ENCODE data around the gene MSLN.

MSLN gene

DNA sequence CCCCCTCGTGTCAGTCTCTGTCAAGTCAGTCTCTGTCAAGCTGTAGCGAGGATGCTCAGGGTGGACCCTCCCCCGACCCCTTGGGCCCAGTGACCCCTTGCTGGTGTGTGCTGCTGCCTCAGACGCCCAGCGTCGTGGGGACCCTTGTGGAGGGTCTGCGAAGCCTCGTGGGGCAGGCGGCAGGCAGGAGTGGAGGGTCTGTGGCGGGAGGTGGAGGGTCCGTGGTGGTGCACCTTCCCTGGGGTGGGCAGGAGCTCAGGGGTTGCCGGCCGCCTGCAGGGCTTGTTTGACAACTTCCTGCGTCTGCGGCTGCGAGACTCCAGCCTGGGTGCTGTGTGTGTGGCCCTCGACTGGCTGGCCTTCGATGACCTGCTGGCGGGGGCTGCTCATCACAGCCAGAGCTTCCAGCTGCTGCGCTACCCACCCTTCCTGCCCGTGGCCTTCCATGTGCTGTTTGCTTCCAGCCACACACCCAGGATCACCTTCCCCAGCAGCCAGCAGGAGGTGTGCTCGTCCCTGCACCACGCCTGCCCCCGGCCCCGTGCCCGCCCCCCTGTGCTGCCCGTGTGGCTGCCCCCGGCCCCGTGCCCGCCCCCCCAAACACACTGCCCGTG is 34.4 kb downstream of the MSLN start:
- no peak for DNase-seq

- no peak for DNase-seq
Observed at GRCh38 chr16:795580-796229, 35.2 kb downstream of the MSLN start.

- DNase-seq: no peak
Observed at GRCh38 chr16:796296-797119, 36.0 kb downstream of the MSLN start.

DNA sequence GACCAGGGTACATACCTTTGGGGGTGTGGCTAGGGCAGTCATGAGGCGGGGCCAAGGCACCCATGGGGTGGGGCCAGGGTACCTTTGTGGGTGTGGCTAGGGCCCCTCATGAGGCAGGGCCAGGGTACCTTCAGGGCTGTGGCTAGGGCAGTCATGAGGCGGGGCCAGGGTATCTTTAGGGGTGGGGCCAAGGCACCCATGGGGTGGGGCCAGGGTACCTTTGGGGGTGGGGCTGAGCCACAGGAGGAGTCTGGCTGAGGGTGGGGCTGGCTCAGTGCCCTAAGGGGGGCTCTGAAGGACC is 36.5 kb downstream of the MSLN start:
- no peak for DNase-seq

DNA sequence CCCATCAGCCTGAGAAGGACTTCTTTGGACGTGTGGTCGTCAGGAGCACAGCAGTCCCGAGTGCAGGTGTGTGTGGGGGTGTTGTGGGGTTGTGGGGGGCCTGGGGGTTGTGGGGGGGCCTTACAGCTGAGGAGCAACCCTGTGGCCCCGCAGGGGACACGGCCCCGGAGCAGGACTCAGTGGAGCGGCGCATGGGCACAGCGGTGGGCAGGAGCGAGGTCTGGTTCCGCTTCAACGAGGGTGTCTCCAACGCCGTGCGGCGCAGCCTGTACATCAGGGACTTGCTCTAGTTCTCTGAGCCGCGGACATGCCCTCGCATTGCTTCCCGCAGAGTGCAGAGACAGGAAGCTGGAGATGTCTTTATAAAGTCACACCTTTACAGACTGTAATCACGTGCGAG is 37.2 kb downstream of the MSLN start:
- DNase-seq: no peak

- no peak for DNase-seq
Observed at GRCh38 chr16:798666-799065, 38.1 kb downstream of the MSLN start.

- DNase-seq: no peak
Observed at GRCh38 chr16:799111-799947, 38.8 kb downstream of the MSLN start.

GRCh38 chr16:799948-800833 is 39.7 kb downstream of the MSLN start, which contains the start of gene GNG13:
Gene GNG13, minus strand, starts transcription at chr16:800734. Its CDS starts 1,657 bp downstream, at chr16:799077.
- no peak for DNase-seq

GRCh38 chr16:800834-801511 is 40.4 kb downstream of the MSLN start:
- DNase-seq: no peak

DNA sequence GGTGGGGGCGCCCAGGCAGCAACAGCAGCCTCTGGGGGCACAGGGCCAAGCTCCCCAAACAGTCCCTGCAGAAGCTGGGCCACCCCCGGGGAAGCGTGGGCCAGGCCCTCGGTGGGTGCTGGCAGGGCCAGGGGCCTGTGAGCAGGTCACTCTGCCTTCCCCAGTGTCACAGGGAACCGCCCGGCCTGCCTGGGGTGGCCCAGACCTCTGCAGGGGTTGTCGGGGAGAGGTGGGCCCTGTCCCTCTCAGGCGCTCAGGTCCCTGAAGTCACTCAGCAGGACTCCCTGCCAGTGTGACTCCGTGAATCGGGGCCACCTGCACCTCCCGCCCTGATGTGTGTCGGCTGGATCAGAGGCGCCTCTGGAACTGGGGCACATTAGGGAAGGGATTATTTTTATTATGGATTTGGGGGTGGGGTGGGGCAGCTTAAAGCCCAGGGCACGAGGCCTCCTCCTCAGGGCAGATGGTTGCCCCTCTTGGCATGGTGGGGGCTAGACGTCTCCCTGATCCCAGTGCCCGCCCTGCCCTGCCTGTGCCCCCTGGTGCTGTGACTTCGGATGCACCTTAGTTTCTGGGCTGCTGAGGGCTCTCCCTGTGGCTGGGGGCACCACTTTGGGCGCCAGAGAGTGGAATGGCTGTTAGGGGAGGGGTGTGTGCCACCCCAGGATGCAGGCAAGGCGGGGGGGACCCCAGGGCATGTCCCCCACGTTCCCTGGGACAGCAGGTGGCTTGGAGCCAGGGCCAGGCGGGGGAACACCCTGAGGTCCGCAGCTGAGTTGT is 41.2 kb downstream of the MSLN start:
- DNase-seq: no peak

DNA sequence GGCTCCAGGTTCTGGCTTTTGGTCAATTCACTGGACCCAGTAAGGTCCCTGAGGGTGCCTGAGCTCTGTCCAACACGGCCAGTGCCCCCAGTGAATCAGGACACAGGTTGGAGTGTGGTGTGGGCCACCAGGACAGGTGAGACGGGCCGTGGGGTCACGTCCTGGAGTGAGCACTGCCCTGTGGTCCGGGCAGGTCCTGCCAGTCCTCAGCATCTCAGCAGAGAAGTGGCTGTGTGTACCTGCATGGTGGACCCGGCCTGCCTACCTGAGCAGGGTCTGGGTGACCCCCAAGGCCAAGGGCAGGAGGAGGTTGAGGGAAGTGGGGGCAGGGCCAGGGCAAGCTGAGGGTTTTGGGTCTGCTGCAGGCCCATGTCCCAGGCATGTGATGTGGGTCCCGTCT is 41.9 kb downstream of the MSLN start:
- DNase-seq: no peak

GRCh38 chr16:802914-803753 is 42.6 kb downstream of the MSLN start:
- DNase-seq: no peak

DNA sequence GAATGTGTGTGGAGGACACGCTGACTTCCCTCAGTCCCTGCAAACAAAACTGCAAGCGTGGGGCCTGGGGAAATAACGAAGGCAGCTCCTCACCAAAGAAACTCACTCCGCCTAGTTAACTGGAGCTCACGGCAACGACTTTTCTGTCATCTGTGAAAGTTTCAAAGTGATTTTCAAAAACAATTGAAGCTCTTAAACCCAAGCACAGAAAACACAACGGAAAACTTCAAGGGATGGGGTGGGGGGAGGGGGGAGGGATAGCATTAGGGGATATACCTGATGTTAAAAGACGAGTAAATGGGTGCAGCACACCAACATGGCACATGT is 43.2 kb downstream of the MSLN start:
- DNase-seq: no peak

- no peak for DNase-seq
Observed at GRCh38 chr16:804193-805048, 43.9 kb downstream of the MSLN start.

GRCh38 chr16:805474-805873 is 44.9 kb downstream of the MSLN start:
- DNase-seq: no peak

DNA sequence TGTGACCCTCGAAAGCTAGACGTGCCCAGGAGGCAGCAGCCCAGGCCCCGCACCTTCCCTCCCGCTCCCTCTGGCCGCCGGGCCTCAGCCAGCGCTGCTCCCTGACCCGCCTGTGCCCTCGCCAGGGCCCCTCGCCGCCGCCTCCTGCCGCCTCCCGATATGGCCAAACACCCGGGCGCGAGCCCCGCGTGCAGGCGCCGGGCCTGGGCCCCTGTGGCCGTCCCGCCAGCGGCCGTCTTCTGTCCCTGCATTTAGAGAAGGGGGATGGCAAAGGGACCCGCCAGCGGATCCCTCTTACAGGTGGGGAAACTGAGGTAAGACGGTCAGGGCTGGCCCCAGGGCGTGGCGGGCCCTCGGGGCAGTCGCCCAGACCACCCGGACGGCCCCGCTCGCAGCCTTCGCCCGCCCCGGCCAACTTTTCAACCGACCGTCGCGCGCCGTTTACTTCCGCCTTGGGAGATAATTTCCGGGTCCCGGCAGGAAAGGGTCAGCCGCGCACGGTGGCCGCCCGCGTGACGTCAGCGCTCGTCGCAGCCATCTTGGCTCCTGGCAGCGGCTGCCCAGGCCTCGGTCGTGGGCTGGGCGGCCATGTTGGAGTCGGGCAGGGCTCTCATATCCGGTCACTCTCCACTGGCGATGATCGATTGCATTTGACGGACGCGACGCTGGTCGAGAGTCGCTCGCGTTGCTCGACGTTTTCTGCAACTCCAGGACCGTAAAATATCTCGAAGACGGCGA is 47.0 kb downstream of the MSLN start:
- DNase-seq: peak; percentile 44

- no peak for DNase-seq
Observed at GRCh38 chr16:808085-808386, 47.5 kb downstream of the MSLN start.

DNA sequence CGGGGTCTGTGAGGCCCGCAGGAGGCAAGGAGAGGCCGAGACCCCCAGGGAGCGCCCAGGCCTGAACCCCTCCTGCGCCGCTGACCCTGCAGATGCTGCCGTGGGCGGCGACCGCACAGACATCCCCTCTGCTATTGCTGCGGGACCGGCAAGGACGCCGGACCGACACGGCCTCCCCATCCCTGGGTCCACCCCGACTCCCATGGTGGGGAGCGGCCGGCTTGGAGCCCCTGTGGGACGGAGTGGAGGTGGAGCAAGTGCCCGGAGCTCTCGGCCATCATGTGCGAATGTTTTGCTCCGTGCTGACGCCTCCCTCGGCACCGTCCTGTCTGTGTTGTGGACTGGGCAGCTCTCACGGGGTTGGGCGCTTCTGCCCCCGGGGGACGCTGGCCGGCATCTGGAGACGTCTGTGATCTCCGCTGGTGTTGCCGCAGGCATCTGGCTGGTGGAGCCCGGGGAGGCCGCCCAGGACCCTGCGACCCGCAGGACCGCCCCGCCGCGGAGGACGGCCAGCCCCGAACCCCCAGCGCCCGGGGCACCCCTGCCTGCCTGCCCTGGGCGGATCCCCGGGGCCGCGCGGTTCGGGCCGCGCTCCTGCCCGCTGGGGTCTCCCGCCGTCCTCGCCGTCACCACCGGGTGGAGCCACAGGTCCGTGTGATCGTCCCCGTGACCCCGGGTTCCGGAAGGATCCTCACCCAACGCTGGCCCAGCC is 52.8 kb downstream of the MSLN start:
- peak; percentile 10 for DNase-seq
